G401.6 (cell line): ENCODE data around the gene CTNNAL1.

Source experiments
- FAIRE-seq: peaks from 2 replicates; lab custom pipeline; 2012; peaks lifted over from hg19 to GRCh38; lab: Jason Lieb, UNC

CTNNAL1 gene

DNA sequence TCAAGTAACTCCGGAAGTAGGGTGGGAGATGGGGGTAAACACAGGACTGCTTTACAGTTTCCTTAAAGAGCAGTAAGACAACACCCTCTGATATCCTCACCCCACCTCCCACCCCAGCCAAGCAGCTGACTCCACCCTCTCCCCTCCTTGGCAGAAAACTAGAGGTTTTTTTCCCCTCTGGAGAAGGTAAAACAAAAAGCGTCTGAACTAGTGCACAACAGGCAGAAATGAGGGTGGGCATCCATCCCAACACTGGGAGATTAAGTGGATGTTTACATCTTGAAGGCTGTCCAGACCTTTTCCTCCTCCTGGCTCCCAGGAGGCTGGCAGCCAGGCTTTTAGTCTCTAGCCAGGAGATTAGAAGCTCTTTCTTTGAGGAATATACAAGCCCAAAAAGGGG lies 13.9 kb upstream of the CTNNAL1 start:
- FAIRE-seq = no peak

DNA sequence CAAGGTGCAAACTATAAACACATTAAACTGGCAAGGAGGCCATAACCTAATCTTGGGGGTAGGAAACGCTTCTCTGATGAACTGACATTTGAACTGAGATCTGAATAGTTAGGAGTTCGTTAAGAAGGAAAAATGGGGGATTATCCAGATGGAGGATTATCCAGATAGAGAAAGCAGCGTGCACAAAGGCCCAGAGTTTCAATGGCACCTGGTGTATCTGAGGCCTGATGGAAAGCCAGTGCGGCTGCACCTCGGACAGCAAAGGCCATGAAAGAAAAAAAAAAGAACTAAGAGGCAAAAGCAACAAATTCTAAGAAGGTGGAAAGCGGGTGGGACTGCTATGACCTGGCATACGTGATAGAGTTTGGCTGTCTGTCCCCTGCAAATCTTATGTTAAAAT lies 13.0 kb upstream of the CTNNAL1 start:
- FAIRE-seq = no peak

DNA sequence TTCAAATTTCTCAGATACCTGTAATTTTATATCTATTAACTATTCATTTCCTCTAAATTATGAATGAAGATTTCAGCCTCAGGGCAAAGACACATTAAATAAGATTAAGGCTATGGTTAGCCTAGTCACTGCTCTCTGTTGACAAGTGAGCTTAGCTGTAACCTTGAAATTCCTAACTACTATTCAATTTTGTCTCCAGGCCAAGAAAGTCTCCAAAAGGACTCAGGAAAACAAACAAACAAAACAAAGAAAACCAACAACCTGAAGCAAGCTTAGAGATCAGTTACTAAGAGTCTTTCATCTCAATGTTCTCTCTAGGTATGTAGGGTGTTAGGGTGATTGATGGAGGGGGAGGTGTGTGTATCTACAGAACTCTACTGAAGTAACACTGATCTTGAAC lies 9.6 kb upstream of the CTNNAL1 start:
- FAIRE-seq = no peak

DNA sequence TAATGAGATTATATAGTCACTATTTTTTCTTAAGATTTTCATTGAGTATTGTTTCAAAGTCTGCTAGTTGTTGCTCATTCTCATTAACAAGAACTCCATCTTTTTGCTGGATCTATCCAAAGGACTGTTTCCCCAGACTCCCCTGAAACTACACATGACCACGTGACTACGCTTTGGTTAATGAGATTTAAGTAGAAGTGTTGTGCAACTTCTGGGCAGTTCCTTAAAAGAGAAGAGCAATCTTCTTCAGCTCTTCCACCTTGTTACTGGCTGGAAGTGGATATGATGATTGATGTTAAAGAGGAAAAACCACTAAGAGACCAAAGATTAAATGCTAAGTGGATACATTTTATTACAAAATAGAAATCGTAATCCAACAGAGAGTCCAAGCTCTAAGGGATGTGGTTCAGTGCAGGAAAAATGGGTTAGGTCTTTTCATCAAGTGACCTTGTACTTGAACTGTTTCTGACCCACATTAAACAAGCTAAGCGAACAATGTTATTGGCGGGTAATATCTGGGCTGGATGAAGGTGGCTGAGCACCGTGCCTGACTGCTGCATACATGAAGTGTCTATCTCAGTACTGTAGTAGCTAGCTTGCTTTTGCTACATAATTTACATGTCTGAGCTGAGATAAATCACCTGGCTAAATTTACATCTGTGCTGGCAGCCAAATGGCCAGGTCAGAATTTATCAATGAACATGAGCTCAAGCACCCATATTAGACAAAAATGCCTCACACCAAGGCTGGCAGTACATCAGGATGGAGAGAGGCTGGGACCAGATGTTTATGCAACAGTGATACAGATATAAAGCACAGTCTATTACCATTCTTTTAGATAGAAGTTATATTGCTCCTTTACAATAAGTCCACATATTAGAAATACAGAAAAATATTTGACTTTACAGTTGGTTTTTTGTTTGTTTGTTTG lies 7.5 kb upstream of the CTNNAL1 start:
- no peak for FAIRE-seq

DNA sequence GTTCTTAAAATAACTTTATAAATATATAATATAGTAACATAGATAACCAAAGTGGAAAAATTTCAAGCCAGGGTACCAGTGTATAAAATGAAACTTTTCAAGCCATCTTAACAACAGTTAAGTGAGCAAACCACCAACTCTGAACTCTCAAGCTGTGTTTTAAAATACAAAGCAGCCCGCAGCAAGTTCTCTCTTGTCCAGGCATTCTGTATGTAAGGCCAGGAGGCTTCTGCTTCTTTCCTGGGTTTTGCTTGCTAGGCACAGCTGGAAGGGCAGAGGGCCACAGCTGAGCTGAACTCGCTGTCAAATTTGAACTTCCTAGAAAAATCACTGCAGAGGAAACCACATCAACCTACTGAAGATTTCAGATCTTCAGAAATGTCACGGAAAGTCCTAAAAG lies 6.8 kb upstream of the CTNNAL1 start:
- FAIRE-seq = no peak

DNA sequence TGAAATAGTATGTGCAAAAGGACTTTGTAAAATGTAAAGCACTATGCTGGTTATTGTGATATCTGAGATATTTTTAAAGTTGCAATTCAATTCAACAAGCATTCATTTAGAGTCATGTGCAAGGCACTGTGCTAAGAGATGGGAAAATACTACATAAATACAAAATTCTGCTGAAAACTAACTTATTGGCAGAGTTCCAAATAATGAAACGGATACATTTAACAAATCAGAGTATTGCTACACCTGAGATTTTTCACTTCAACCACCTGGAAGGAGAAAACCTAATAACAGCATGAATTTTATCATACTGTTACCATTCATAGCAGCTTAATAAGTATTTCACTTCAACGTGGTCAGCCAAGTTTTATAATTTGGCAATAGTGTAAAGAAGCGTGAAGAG lies 6.1 kb upstream of the CTNNAL1 start:
- FAIRE-seq = no peak

DNA sequence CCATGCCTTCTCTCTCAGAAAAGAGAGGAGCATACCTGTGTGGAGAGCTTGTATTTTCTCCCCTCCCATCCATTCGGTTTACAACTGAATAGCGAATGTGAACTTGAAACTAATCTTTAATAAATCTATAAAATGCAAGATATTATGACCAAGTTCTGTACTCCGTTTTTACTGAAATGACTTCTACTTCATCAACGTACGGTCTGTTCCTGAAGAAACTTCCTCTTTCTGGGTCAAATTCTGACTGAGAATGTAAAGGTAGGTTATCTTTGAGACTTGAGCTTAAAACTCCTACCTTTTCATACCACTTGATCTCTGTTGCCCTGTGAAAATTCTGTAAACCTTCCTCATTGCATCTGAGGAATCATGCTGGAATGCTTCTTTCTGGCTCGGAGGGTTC lies 4.2 kb upstream of the CTNNAL1 start:
- FAIRE-seq = no peak

DNA sequence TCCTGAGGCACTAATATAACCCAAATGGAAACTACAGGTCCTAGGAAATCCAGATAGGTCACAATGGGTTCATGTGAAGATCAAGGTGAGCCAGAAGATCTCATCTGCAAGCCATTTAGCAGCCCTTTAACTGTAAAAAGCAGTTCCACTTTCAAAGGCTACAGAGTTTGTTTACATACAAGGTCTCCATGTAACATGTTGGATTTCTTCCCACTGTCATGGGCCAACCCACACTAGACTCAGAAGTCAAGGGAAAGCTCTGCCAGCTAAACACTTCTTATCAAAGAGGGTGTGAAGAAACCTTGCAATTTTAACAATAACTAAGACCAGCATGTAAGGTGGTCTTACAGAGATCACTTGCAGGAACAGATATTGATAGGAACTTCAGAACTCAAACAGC lies 3.8 kb upstream of the CTNNAL1 start:
- no peak for FAIRE-seq

DNA sequence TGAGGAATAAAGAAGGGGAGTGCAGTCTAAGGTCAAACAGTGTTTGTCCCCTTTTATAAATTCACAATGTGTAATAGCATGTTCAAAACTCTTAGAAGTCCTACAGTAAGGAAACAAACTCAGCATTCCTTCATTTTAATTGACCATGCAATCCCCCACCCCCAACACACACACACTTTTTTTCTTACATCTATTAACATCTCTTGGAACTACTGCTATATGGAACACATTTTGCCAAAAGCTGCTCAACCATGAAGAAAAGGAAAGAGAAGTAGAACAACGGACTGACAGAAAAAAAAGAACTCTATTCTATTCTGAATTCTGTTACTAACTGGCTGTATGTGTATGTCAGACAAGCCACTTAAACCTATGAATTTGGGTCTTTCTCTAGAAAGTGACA lies 2.8 kb upstream of the CTNNAL1 start:
- FAIRE-seq = no peak

DNA sequence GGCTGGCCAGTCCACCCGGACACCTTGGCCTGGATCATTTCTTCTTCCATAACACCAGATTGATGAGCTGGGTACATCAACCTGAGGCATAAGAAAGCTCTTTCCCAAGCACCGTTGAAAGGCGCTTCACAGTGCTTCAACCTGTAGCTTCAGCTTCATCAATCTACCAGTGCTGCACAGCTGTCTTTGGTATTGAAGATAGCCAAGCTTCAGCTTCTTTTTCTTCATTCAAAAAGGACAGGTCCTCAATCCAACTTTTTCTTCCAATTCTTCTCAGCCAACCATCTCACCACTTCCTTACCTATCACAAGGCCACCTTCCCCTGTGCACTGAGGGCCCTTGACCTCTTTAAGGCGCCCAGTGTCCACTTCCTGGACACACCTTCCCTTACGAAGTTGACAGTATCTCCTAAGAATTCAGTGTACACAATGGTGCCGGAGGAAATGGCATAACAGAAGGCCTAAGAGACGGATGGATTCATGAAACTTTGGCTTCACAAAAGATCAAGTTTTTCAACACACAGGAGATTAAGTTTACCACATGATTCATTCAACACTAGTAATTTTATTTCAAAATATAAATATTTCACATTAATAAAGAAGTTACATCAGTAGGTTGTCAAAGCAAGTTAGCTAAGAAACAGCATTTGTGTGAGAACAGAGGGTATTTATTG lies 1.4 kb upstream of the CTNNAL1 start:
- no peak for FAIRE-seq

DNA sequence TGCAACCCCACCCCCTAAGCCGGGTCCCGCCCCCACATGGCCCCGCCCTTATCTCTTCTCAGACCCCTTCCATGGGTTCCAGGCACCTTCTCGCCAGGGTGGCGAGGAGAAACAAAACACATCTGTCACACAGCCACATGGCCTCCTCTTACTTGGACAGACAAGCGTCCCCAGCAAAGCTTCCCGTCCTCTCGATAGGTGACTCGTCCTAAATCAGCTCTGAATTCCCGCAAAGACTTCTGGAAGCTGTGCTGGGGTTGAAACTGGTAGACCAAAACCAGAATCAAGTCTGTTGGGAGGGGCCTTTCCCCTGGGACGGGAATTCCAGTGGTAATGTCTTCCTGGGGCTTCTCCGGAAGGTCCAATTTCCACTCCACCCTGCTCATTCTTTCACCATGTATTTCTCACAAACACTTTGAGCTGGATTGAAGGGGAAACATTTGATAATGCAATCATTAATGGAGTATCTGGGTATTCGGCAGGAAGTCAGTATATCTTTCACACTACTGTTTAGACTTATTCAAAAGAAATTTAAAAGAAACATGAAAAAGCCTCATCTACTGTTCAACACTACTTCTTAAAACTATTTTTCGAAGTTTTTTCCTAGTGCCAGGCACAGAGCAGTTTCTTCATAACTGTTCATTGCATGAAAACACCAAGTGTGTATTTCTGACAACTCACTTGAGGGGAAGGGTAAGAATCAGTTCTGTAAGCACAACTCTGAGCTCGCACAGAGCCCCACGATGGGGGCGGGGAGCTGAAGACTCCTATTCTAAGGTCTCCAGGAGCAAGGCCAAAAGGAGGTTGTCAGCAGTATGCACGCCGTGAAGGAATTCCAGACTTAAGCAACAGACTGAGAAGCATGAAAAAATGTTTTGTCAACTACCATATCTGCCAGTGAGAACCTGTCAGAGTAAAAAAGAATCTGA lies 644 bp upstream of the CTNNAL1 start:
- no peak for FAIRE-seq

DNA sequence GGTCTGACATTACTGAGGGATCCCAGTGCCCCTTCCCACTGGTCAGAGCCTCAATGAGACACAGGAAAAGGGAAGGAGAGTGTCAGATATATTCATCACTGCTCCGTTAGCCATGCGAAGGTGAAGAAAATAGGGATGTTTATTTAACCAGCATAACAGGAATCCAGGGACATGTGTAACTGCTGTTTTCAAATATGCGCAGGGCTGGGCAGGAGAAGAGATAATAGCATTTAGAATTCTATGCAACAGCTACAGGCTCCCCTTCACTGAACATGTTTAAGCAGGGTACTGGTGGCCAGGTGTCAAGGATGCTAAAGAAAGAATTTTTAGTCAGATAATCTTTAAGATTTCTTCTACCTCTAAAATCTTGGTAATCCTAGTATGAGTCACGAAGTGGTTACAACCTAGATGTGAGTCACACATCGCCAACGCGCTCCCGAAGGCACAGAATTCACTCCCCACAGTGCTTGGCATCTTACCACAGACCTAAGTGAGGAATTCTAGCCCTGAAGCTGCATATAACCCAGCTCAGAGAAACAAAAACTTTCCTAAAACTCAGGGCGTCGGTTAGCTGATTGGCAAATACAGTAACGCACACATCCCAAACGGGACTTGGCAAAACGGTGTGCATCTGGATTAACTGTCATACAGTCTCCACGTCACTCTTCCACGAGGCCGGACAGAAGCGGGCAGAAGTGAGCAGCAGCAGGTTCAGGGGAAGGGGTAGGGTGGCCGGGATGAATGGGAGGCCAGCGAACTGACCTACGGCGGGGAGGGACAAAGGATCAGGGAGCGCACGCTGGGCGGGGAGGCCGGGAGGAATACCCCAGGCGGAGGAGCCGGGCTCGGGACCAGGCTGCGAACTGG lies 1.1 kb downstream of the CTNNAL1 start:
- no peak for FAIRE-seq

DNA sequence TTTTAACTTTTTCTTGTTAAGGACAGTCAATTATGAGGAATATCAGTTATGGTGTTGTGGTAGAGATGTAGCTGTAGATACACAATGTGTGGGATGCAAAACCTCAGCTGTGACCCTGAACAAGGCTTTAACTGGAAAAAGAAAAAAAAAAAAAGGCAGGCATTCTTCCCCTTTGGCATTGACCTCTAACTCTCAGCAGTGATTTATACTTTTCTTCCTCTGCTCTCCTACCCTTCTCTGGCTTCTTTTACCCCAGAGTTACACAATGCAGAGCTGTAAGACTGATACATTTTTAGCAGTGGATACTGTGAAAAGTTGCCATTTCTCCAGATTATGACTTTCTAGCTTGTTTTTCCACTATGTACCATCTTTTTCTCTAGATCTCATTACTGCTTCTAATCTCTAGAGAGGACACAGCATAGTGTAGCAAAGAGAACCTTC lies 2.0 kb downstream of the CTNNAL1 start:
- no peak for FAIRE-seq

DNA sequence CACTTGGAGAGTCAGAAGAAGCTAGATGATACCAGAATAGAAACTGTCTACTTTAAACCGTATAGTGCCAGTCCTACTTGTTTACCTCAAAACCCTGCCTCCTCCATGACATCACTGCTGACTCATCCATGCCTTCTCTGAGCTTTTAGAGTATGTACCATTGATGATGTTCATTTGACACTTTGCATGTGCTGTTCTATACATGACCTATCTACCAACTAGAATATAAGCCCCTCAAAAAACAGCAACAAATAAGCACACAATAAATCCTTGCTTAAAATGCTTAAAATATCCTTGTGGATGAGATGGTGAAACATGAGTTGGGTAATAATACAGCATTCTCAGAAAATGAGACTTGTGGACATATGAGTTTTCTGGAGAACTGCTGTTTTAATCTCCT lies 2.6 kb downstream of the CTNNAL1 start:
- no peak for FAIRE-seq

DNA sequence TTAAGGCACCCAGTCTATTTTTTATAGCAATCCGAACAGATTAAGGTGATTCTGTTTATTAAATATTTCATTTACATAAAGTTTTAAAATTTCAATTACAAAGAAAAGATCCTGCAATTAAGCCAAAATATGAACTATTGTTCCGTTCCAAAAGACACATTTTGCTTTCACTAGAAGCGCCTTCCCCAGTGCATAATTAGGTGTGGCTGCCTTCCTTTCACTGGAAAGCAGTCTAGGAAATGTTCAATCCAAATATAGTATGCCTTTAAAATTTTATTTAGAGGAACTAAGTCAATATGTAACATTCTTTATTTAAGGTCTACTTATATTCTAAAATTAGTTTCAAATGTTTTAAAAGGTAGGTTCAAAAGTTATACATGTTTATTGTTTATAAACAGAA lies 7.6 kb downstream of the CTNNAL1 start:
- FAIRE-seq = peak; percentile 8

DNA sequence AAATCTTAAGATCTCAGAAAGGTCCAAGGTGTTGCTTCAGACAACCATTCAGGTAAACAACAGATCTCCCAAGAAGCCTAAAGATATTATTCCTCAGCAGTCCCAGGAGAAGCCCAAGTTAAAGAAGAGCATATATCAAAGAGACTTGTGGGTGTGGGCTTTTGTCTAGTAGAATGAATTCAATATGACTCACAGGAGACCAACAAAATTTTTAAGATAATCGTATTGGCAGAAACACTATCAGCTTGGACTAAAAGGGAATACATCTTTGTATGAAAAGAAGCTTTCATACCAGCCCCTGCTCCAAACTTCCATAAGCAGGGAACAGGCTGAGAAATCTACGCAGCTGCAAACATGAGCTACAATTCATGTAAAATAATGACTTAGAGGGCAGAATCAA lies 10.2 kb downstream of the CTNNAL1 start:
- no peak for FAIRE-seq

DNA sequence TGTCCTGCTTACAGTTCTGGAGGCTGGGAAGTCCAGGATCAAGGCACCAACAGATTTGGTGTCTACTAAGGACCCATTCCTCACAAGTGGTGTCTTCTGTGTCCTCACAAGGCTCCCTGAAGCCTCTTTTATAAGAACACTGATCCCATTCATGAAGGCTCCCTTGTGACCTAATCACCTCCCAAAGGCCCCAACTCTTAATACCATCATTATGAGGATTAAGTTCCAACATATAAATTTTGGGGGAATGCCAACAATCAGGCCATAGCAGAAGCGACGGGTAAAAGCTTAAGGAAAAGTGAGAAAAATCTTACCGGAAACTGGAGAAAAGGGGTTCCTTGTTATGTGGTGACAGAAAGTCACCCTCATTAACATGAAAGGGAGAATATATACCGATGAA lies 11.2 kb downstream of the CTNNAL1 start:
- FAIRE-seq = no peak

DNA sequence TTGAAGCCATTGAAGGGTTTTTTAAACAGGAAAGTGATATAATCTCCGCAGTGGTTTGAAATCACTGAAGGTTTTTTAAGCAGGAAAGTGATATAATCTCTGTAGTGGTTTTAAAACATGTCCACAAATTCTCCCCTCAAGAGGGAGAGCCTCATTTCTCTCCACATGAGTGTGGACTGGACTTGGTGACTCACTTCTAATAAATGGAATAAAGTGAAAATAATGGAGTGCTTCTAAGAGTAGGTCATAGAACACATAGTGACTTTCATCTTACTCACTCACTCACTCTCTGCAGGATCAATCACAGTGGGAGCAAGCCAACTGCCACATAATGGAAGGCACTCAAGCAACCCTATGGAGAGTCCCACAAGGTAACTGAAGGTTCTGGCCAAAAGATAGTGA lies 12.0 kb downstream of the CTNNAL1 start:
- no peak for FAIRE-seq

DNA sequence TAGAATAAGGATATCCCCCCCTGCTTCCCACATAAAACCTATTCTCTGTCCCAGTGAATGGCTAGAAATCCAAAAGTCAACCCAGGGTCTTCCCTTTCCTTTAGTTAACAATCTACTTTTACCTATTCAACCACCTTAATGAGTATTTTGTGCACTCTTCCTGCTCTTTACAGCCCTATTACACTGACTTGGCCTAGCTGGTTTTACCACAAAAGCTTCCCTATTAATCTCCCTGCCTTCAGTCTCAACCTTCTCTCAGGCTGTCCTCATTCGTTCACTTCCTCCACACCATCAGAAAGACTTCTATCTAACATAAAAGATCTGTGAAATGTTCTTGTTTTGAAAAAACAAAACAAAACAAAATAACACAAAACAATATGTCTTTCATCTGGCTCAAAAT lies 16.2 kb downstream of the CTNNAL1 start:
- FAIRE-seq = no peak

DNA sequence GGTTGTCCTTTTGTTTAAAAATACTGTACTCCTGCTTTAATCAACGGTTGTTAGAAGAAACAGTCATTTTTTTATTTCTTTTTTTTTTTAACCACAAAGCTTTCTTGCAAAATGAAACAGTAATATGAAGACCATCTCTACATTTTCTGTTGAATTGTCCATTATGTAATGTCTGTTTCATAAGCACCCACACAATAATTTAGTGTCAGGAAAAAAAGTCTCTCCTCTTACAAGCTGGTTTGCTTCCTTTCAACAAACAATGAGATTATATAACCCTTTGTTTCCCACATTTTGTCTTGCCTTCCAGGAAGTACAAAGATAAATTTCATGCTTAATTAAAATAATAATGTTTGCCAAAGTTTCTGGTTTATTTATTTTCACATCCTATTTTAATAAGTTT lies 16.7 kb downstream of the CTNNAL1 start:
- FAIRE-seq = no peak

DNA sequence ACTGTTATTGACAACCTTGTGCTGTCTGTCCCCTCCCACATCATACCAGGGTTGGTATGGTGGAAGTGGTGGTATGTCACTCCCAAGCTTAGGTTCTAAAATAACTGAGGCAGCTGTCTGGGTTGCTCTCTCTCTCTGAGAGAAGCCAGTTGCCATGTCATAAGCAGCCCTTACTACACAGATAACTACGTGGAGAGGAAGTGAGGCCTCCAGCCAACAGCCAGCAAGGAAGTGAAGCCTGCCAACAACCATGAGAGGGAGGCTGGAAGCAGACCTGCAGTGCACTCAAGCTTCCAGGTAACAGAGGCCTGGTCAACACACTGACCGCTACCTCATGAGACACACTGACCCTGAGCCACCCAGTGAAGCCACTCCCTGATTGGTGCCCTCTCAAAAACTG lies 18.6 kb downstream of the CTNNAL1 start:
- no peak for FAIRE-seq

DNA sequence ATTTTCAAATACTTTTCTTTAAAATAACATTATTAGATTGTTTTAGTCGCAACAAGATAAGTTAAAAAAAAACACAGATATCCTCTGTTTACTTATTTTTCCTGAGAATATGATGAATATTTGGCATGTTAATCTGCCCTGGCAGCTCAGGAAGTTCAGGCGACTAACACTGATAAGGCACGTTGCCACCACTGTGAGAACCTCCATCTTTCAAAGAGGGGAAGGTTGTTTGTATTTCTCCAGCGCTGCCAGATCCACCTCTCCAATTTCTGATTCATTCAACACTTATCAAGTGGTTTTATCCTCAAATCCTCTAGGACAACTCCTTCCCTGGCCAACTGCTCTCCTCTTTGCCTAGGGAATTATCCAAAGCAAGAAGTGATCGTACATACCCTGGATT lies 21.8 kb downstream of the CTNNAL1 start:
- FAIRE-seq = no peak
